ENCODE results near the gene SMIM30.
"Not testable (repeated sequence)": the region's sequence is repeated elsewhere in the genome, so short reads cannot be mapped to it uniquely, and the experiment has no call there.

SMIM30 gene

DNA sequence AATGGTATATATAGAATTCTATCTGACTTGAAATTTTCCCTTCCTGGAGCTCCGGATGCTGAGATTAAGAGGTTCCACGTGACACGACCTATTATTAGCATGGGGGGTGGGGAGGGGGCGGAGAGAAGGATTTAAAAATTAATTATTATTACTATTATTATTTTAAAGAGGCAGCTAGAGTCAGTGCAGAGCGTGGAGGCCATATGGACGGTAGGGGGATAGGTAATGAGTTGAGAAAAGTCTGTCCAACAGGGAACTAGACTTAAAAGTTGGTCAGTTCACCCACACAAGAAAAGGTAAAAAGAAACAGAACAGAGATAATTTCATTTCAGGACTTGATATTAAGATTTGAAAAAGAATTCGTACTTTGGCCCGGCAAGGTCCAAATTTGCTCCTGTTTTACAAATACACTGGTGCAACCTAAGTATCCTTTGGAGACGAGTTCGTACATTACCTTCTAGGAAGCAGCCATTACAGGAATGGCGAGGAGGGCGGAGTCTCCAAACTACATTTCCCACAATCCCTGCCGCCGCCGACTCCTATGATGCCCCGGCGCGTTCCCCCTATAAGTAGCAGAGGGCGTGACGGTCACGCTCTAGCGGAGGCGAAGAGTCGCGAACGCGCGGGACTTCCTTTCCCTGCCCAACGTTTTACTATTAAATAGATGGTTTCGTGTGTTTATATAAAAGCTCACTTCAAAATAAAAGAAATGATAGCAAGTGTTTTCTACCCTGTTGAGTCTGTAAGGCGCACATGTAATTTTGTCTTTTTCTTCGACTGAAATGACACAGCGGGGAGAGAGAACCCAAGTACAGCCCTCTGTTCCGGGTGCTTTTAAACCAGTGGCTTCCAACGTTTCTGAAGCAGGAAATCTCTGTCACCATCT, at the start of gene SMIM30:
TSS of gene SMIM30 (minus strand) at position 481 of the 886 bp plus-strand sequence. CDS start 976 bp downstream, outside the sequence.
- DNase-seq, result no peak

DNA sequence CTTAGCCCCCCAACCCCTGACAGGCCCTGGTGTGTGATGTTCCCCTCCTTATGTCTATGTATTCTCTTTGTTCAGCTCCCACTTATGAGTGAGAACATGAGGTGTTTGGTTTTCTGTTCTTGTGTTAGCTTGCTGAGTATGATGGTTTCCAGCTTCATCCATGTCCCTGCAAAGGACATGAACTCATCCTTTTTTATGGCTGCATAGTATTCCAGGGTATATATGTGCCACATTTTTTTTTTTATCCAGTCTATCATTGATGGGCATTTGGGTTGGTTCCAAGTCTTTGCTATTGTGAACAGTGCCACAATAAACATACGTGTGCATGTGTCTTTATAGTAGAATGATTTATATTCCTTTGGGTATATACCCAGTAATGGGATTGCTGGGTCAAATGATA, 47.8 kb upstream of the SMIM30 start:
- DNase-seq, result not testable (repeated sequence)

DNA sequence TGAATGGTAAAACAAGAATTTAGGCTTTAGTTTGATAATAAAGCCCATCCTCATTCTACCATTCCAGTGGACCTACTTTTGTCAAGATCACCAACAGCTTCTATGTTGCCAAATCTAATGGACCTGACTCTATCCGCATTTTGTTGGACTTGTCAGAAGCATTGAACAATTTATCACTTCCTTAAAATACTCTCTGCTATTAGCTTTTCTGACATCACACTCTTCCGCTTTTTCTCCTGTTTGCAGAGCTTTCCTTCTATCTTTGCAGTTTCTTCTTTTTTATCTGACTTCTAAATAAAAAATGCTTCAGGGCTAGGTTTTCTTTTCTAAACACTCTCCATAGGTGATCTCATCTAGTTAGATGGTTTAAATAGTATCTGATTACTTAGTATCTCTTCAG, 42.7 kb upstream of the SMIM30 start:
- DNase-seq, result no peak

- DNase-seq, result no peak
These were observed 41.5 kb upstream of the SMIM30 start for GRCh38 chr7:113159746-113160339.

DNA sequence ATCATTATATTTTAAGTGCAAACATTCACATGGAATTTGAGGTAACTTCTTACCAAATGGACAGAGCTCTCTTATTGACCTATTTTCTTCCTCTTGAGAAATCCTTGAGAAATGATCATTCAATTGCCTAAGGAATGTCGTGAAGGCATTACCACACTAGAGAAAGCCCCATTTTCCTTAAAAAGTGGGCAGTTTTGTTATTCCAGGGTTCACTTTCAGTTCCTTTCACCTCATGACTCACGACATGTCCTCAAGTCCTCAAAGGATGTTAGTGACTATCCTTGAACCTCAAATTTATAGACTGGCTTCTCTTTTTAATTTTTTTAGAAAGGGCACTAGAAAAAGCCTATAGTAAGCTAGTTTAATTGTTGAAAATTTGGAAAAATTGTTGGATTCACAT, 40.4 kb upstream of the SMIM30 start:
- no peak for DNase-seq

- DNase-seq, result no peak
These were observed 35.8 kb upstream of the SMIM30 start for GRCh38 chr7:113154117-113154516.

DNA sequence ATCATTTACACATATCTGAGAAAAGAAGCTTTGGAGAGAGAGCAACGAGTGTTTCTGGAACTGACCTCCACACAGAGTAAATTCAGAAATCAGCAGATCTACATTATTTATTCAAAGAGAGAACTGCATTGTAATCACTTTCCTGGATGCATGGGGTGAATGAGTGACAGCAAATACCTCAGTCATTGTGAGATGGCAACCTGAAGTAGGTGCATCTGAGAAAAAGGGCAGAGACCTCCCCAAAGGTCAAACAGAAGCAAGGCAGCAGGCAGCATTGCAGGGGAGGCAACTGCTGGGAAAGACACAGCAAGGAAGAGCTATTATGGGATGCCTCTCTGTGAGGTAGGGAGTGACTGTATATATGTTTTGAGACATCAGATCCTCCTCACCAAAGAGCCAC, 26.5 kb upstream of the SMIM30 start:
- no peak for DNase-seq

DNA sequence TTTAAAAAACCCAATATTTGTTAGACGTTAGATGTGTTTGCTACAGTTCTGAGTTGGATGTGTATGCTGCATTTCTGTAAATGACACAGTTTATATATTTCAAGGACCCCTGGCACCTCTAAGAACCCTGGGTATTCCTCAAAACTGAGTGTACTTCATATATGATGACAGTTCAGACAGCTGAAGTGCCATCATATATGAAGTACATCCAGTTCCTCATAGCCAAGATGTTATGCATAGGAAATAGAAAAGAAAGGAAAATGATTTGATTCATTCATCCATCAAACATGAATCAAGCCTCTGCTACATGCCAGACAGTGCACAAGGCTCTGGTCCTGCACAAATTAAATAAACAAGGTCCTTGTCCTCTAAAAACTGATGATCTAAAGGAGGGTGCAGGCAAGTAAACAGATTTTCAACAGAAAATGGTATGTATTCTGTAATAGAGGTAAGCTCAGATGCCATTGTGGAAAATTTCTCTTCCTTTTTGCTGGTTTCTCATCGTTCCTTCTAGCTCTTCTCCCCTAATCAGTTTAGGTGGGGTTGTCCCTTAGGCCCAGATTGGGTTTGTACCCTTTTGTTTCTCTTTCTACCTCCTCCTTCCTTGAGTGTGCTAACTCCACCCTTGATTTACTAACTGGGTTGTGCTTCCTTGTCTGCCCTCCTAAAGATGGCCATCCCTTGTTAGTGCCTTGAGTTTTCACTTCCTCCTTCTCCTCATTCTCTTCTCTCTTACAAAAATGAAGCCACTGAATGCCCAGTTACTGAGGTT, 25.3 kb upstream of the SMIM30 start:
- no peak for DNase-seq

- DNase-seq, result no peak
These were observed 24.2 kb upstream of the SMIM30 start for GRCh38 chr7:113142385-113143119.

DNA sequence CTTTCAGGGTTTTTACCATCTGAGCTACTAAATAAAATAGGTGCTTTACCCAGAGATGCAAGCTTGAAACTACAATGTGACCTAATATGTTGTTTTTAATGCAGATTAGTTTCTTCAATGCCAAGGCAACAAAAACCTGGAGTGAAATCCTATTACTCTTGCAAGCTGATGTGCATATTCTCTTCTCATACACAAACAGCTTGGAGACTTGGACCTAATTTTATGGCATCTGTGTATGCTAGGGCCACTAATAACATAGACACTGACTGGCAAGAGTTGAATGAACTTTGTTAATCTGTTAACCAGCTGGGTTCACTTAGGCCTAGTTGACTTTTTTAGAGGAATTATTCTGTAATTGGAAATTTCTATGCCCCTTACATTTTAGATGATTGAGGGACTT, 23.4 kb upstream of the SMIM30 start:
- no peak for DNase-seq

- DNase-seq, result no peak
These were observed 22.6 kb upstream of the SMIM30 start for GRCh38 chr7:113140956-113141355.

DNA sequence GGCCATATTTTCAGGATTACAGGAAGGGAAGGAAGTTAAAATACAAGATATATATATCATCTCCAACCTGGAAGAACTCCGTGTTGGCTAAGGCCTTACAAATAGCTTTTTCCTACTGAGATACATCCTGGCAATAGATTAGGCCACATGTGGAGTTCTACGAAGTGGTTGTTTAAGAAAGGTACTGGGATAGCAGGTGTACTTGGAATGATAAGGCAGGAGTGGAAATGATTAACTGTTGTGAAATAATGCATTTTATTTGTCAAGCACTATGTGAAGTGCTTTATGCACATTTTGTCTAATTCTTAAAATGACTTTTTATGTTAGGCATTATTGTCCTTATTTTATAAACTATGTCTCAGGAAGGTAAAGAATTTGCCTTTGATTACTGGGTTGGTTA, 18.9 kb upstream of the SMIM30 start:
- DNase-seq, result no peak

GRCh38 chr7:113134025-113134424, 15.7 kb upstream of the SMIM30 start:
- DNase-seq, result no peak

DNA sequence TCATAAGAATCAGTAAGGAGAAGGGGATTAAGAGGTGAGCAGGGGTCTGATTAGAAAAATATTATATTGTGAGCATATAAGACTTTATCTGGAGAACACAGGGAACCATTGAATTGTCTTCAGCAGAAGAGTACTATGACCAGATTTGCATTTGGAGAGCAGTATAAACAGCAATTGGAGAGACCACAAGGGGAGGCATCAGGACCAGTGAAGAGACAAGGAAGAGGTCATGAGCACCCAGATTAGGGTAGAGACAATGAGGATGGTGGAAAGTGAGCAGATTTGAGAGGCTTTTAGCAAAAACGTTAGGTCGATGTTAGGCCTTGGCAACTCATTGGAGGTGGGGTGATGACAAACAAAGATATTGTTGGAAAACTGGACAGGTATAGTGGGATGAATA, 13.0 kb upstream of the SMIM30 start:
- DNase-seq, result no peak

DNA sequence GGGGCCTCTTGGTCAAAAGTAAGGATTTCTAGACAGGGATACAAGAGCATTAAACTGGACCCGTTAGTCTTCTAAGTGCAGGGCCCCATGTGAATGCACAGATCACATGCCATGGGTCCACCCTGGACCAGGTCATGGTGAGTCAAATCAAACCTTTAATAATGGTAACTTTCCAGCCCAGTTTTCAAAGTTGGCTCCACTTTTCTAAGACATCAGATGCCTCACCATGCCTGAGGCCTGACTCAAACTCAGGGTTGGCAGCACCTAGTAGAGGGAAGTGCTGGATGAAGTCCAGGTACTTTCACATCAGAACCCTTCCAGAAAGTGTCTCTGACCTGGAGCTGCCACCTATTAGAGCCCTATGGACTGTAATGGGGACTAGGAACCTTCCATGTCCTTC, 9.7 kb upstream of the SMIM30 start:
- no peak for DNase-seq

DNA sequence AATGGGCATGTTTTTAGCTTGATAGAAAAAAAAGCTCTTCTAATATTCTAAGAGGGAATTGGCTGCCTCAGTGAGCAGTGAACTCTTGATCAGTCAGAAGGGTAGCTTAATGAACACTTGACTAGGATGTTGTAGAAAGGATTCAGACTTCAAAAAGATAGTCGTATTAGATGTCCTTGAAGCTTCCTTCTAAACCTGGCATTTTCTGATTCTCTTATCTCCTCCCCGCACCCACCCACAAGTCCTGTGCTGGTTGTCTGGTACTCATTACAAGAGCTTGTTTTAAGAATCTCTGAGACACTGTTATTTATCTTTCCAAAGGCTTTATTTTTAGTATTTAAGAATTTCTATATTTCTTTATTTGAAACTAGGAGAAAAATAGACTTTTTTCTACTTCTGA, 7.4 kb upstream of the SMIM30 start:
- DNase-seq, result no peak

DNA sequence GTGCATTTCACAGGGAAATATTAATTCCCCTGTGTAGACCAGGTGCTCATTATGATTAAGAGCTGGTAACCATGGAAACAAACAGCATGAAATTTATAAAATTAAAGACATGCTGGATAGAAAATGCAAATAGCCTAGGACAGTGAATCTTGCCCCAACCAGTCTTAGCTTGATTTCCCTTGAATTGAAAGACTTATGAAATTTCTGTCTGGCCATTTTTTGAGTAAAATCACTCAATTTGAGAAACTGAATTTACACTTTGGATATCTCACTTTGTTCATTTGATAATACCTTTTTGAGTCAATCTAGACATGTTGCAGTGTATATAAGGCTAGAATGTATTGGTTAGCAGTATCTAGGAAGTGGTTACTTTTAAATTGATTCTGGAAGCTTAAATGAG, 4.4 kb upstream of the SMIM30 start:
- no peak for DNase-seq

DNA sequence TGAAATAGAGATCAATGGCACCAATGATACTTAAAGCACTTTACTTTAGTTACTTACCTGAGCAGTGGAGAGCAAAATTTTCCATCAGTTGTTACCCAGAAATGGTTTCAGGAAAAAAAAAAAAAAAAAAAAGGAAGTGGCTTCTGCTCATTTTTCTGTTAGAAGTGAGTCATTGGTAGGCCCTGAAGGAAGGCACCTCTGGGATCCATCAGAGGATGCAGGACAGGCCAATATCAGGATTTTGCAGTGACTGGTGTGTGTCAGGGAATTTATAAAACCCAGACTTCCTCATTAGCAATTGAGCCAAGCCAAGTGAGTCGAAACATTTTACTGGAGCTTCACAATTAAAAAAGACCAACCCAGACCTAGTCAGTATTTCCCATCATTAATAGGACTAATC, 2.3 kb upstream of the SMIM30 start:
- no peak for DNase-seq

DNA sequence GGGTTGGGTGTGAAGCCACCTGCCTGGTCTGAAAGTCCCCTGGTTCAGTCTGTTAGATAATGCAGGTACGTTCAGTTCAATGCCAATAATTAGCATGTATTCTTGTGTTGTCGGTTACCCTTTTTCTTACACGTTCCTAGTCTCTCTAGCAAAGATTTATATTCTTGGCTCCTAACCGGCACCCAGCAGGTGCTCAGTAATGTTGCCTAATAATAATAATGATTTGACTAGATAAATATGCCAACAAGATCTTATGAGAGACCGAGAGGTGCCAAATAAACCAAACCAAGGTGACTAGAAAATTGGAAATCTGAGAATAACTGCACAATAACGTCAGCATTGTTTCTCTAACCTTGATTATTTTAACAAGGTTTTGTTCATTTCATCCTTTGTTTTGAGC, 1.1 kb upstream of the SMIM30 start:
- DNase-seq, result no peak

GRCh38 chr7:113117374-113117774, 980 bp downstream of the SMIM30 start:
- not testable (repeated sequence) for DNase-seq

DNA sequence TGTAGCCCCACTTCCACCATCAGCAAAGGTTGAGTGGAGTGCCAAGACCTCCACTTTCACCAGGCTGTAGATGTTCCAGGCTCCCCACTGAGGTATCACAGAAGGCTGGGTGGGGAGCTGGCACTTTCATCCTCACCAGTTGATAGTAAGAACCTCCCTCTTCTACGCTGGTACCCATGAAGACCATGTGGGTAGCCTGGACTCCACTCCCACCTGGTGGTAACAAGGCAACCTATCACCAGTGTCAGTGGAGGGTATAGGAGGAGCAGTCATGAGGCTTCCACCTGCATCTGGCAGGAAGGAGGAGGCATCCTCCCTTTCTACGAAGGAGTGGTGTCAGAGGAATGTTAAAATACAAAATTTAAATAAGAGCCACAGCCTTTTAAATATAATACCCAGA, 4.4 kb downstream of the SMIM30 start:
- no peak for DNase-seq

DNA sequence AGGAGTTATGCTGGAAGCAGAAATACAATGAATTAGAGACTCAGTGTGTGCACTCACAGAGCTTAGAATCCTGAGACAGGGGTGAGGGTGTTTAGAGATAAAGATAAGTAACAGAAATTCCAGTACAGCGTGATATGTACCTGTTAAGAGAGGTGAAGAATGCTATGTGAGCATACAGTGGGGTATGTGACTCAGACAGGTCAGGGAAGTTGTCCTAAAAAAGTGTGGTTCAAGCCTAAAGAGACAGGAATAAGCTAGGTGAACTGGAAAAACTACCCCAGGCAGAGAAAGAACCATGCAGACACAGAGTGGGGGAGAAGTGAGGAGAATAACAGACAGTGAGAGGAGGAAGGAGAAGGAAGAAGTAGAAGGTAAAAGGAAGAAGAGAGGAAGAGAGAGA, 8.6 kb downstream of the SMIM30 start:
- no peak for DNase-seq

- no peak for DNase-seq
These were observed 18.2 kb downstream of the SMIM30 start for GRCh38 chr7:113100121-113100603.
